ENCODE data around the gene TMEM72. TPM values are rescaled to one million over a fixed set of nuclear protein-coding genes. Genes with fewer than 3 reads are reported as not detected.
A peak's percentile ranks its signal among the peaks of the same experiment; 100 is the strongest.

Gene TMEM72
- total RNA-seq, 2 experiments from 2014 or later, result not detected

DNA sequence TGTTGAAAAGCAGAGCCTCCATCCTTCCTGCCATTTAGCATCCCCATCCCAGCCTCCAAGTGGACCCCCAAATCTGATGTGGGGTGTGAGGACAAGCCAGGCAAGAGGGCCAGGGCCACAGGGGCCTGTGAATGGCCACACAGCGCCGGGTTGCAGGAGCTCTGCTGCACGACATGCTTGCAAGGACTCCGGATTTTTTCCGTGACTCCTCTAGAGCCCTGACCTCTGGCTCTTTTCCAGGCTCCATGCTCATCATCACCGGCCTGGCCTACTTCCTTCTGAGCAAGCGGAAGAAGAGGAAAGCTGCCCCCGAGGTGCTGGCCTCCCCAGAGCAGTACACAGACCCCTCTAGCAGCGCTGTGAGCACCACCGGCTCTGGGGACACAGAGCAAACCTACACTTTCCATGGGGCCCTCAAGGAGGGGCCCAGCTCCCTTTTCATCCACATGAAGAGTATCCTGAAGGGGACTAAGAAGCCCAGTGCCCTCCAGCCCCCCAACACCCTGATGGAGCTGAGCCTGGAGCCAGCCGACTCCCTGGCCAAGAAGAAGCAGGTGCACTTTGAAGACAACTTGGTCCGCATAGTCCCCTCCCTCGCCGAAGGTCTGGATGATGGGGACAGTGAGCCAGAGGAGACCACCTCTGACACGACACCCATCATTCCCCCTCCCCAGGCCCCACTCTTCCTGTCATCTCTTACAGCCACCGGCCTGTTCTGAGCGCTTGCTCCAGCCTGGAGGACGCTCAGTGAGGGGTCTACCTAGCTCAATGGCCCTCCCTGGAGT lies 23.5 kb downstream of the TMEM72 start:
- ChIA-PET CTCF (no interaction called here), POLR2A (no interaction called here)
- Mint-ChIP-seq H3K4me3 (no peak overlapping the region), H3K27me3 (no peaks in the 10 kb centered on the region), H3K36me3 (ENCODE audit: low read depth) (no peaks in the 10 kb centered on the region), H3K27ac (no peak overlapping the region), H3K4me1 (peaks cover 8% of the 10 kb centered on the region), H3K9me3 (no peaks in the 10 kb centered on the region)
- DNase-seq, result no peak

DNA sequence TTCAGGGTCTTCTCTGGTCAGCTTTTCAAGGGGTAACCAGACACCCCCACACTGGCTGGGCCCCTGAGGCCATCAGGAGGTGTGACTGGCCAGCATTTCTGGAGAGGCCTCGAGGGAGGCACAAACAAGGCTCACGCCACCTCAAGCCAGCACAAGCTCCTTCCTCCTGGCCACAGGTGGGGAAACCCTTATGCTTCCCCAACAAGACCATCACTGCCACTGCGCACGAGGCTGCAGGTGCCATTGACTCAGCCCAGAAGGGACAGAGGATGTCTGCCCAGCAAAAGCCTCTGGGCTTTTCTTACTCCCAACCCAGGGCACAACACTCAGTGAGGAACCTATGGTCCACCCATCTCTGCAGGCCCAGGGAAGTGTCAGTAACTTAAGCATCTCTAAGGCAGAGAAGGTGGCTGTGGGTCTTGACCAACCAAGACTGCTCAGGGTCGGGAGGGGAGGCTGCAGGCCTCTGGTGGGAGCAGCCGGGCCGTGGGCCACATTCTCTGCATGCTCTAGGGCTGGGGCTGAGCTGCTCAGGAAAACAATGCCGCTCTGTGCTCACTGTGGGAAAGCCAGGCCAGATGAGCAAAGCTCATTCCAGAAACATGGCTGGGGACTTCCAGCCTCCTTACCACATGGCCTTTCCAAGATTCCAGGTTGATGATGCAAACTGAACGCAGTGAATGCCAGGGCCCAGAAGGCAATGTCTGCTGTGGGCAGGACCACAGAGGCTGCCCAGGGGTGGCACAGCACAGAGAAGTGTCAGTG lies 24.2 kb downstream of the TMEM72 start:
- H3K36me3 Mint-ChIP-seq (ENCODE audit: low read depth), result no peaks in the 10 kb centered on the region
- POLR2A ChIA-PET, result no interaction called here
- peaks cover 9% of the 10 kb centered on the region for H3K4me1 Mint-ChIP-seq
- H3K9me3 Mint-ChIP-seq, result no peaks in the 10 kb centered on the region
- H3K4me3 Mint-ChIP-seq, result no peak overlapping the region
- CTCF ChIA-PET, result interaction anchor here (1.1 kb wide), 1 partner anchor 8 kb away, joined by 3 read pairs; no protein-coding TSS in a partner anchor
- DNase-seq, result no peak
- H3K27ac Mint-ChIP-seq, result peak overlapping the region; percentile 14
- peaks cover 2% of the 10 kb centered on the region for H3K27me3 Mint-ChIP-seq

DNA sequence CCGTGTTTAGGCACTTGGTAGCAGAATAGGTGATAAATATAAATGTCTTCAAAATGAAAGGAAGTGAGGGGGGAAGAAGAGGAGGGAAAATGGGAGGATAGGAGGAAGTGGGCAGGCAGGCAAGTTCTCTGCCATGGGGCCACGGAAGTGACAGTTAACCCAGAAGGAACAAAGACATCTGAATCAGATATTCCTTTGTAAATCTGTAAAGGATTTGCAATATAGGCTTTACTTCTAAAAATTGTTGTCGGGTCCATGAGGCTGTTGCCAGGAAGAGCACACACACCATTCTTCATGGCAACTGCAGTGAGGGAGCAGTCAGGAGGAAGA lies 24.8 kb downstream of the TMEM72 start:
- Mint-ChIP-seq H3K9me3 (no peaks in the 10 kb centered on the region), H3K4me1 (peaks cover 9% of the 10 kb centered on the region), H3K27ac (peak overlapping the region; percentile 14), H3K4me3 (no peak overlapping the region), H3K36me3 (ENCODE audit: low read depth) (no peaks in the 10 kb centered on the region), H3K27me3 (peaks cover 2% of the 10 kb centered on the region)
- ChIA-PET CTCF (interaction anchor here (1.1 kb wide), 1 partner anchor 9 kb away, joined by 3 read pairs; no protein-coding TSS in a partner anchor), POLR2A (no interaction called here)
- no peak for DNase-seq

DNA sequence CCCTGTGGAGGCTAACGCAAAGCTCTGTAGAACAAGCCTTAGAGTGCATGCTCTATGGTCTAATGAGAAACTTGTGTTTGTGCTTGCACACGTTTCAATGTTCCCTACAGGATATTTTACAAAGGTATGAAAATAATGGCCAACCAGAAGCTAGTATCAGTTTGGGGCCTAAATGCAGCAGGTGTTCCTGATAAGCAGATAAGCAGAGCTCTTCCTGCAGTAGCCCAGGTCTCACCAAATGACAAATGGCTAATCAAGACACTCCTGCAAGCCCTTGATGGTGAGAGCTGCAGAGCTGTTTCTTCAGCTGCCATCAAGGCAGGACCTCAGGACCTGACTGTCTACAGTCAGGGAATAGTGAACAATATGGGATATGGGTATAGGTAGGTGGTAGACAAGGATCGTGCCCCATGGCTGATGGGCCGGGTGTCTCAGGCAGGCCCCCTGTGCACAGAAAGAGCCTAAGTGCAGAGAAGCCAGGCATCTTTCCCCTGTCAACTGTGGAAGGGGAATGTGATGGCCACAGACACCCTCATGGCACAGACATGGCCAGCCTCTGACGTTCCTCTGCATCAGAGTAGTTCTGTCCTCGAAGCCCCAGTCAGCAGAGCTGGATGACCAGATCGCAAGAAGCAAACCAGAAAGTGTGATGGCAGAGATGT lies 25.3 kb downstream of the TMEM72 start:
- Mint-ChIP-seq H3K9me3 (no peaks in the 10 kb centered on the region), H3K4me3 (no peak overlapping the region), H3K36me3 (ENCODE audit: low read depth) (no peaks in the 10 kb centered on the region), H3K4me1 (peaks cover 9% of the 10 kb centered on the region), H3K27me3 (peaks cover 6% of the 10 kb centered on the region), H3K27ac (no peak overlapping the region)
- ChIA-PET CTCF (interaction anchor here (0.7 to 2.0 kb wide), 3 partner anchors 9 to 13 kb away, joined by 3 to 7 read pairs (median 3); no protein-coding TSS in a partner anchor), POLR2A (no interaction called here)
- no peak for DNase-seq

DNA sequence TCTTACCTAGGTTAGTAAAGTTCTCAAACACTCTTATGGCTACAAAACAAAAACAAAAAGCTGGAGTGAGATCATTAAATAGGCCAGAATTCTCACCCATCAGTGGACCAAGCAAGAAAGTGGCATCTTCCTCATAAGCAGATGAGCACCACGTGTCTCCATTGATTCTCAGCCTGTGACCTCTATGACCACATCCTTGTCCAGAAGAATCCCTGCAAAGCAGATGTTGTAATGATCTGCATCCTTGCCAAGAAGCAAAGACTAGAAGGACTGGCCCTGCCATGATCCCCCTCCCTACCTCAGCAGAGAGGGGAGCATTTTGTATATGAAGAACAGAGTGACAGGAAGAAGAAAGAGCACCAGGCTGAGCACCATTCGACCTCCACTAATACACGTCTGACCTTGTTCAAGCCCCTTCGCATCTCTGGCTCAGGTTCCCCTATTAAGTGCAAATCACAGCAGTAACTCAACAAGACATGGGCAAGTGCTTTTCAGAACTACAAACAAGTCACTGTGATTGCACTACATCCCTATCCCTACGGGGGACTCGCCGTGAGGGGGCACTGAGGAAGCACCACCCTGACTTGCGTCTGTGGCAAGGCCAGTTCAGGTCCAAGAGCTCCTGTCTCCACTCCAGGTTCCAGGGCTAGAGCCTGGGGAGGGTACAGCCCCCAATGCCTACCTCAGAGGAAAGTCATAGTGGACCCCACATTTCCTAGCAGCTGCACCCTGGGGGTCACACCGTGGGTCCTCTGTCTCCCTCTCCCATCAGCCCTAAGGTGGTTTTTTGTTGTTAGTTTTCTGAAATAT lies 26.3 kb downstream of the TMEM72 start:
- Mint-ChIP-seq H3K27me3 (peaks cover 12% of the 10 kb centered on the region), H3K27ac (no peak overlapping the region), H3K9me3 (no peaks in the 10 kb centered on the region), H3K4me1 (peaks cover 9% of the 10 kb centered on the region), H3K4me3 (no peak overlapping the region), H3K36me3 (ENCODE audit: low read depth) (no peaks in the 10 kb centered on the region)
- DNase-seq, result no peak
- CTCF ChIA-PET, result interaction anchor here (0.8 to 2.0 kb wide), 2 partner anchors 10 to 43 kb away, joined by 3 to 7 read pairs; no protein-coding TSS in a partner anchor
- POLR2A ChIA-PET, result no interaction called here

GRCh38 chr10:44938956-44939355 lies 27.8 kb downstream of the TMEM72 start:
- Mint-ChIP-seq H3K4me1 (peaks cover 9% of the 10 kb centered on the region), H3K27me3 (peaks cover 19% of the 10 kb centered on the region), H3K9me3 (no peaks in the 10 kb centered on the region), H3K4me3 (no peak overlapping the region), H3K36me3 (ENCODE audit: low read depth) (no peaks in the 10 kb centered on the region), H3K27ac (no peak overlapping the region)
- DNase-seq, result no peak
- CTCF ChIA-PET, result no interaction called here
- POLR2A ChIA-PET, result no interaction called here

- no peak overlapping the region for H3K27ac Mint-ChIP-seq
- ChIA-PET POLR2A (no interaction called here), CTCF (no interaction called here)
- peaks cover 25% of the 10 kb centered on the region for H3K27me3 Mint-ChIP-seq
- H3K4me3 Mint-ChIP-seq, result no peak overlapping the region
- peaks cover 9% of the 10 kb centered on the region for H3K4me1 Mint-ChIP-seq
- no peaks in the 10 kb centered on the region for H3K36me3 Mint-ChIP-seq (ENCODE audit: low read depth)
- no peak for DNase-seq
- H3K9me3 Mint-ChIP-seq, result peaks cover 4% of the 10 kb centered on the region
These were observed 28.7 kb downstream of the TMEM72 start for GRCh38 chr10:44939691-44940401.

GRCh38 chr10:44944354-44944753 lies 33.2 kb downstream of the TMEM72 start:
- Mint-ChIP-seq H3K4me1 (peaks cover 1% of the 10 kb centered on the region), H3K4me3 (no peak overlapping the region), H3K9me3 (peaks cover 8% of the 10 kb centered on the region), H3K36me3 (ENCODE audit: low read depth) (no peaks in the 10 kb centered on the region), H3K27me3 (peaks cover 28% of the 10 kb centered on the region), H3K27ac (no peak overlapping the region)
- no peak for DNase-seq
- POLR2A ChIA-PET, result no interaction called here
- CTCF ChIA-PET, result no interaction called here

GRCh38 chr10:44946205-44946604 lies 35.1 kb downstream of the TMEM72 start:
- H3K9me3 Mint-ChIP-seq, result peaks cover 8% of the 10 kb centered on the region
- no peak overlapping the region for H3K4me3 Mint-ChIP-seq
- DNase-seq, result no peak
- no peaks in the 10 kb centered on the region for H3K4me1 Mint-ChIP-seq
- CTCF ChIA-PET, result interaction anchor here (1.0 to 2.5 kb wide), 3 partner anchors 9 to 19 kb away, joined by 3 to 7 read pairs (median 7); no protein-coding TSS in a partner anchor
- H3K27me3 Mint-ChIP-seq, result peaks cover 24% of the 10 kb centered on the region
- H3K36me3 Mint-ChIP-seq (ENCODE audit: low read depth), result no peaks in the 10 kb centered on the region
- POLR2A ChIA-PET, result no interaction called here
- H3K27ac Mint-ChIP-seq, result no peak overlapping the region

DNA sequence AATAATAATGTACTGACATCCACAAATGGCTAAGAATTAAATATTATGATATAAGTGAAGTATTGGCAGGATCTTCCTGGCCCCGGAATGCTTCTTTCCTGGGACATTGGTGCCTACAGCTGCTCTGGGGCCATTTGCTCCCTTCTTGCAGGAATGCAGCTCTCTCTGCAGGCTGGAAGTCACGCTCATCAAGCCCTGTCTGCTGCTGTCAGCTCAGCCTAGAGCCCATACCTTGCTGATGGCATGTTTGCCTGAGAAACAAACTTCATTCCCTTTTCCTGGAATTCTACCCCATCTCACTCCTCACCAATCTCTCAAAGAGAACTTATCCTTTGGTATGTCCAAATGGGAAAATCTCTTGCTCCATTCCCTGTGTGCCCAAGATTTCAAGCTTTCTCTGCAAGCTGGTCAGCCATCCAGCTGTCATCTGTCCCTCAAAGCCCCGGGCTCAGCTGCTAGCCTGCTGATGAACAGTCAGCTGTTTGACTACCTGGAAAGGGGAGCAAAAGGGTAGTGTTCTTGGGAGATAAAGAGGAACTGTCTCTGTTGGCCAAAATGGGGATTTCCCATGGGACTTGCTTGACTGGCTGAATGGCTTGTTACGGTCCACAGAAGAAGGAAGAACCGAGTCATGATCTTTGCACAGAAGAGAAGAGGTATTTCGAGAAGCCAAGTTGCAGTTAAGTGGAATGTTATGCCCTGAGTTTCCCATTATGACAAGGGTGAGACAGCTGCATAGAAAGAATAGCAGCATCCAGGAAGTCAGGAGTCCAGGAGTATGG lies 36.4 kb downstream of the TMEM72 start:
- Mint-ChIP-seq H3K36me3 (ENCODE audit: low read depth) (no peaks in the 10 kb centered on the region), H3K27ac (no peak overlapping the region), H3K4me1 (no peaks in the 10 kb centered on the region), H3K4me3 (no peak overlapping the region), H3K9me3 (peaks cover 8% of the 10 kb centered on the region), H3K27me3 (peaks cover 15% of the 10 kb centered on the region)
- no peak for DNase-seq
- ChIA-PET CTCF (interaction anchor here (0.7 to 2.5 kb wide), 3 partner anchors 10 to 1615 kb away, joined by 3 to 7 read pairs (median 3); no protein-coding TSS in a partner anchor), POLR2A (no interaction called here)

GRCh38 chr10:44948642-44949041 lies 37.5 kb downstream of the TMEM72 start:
- Mint-ChIP-seq H3K4me3 (no peak overlapping the region), H3K36me3 (ENCODE audit: low read depth) (no peaks in the 10 kb centered on the region), H3K27ac (no peak overlapping the region), H3K9me3 (peaks cover 8% of the 10 kb centered on the region), H3K4me1 (no peaks in the 10 kb centered on the region), H3K27me3 (peaks cover 9% of the 10 kb centered on the region)
- ChIA-PET CTCF (interaction anchor here (2.5 kb wide), 1 partner anchor 11 kb away, joined by 7 read pairs; no protein-coding TSS in a partner anchor), POLR2A (no interaction called here)
- no peak for DNase-seq

All from activated CD4-positive, alpha-beta T cell treated with anti-CD3 and anti-CD28 coated beads, Interleukin-2, amount 10 ng/mL, durations not matched to agents 7 days and 5 days (primary cell).